H9 (cell line): ENCODE measurements around the gene RDH14. TPM values are rescaled to one million over a fixed set of nuclear protein-coding genes. Genes with fewer than 3 reads are reported as not detected.

ENCODE experiments used
- DNase-seq: peaks from one replicate; pipeline ENCODE4 v3.0.0-alpha.2; 2017
- H2AFZ ChIP-seq: one replicate; pipeline ENCODE4 v1.6.1; 2013; ENCODE audit warnings: mild to moderate bottlenecking, low read length, control low read depth, moderate library complexity
- H2AK5ac ChIP-seq: 2 replicates; pipeline ENCODE4 v1.6.1; 2013; ENCODE audit warnings: low read length, control low read depth, mixed read lengths; ENCODE audit not compliant: insufficient read length
- H2BK120ac ChIP-seq: one replicate; pipeline ENCODE4 v1.6.1; 2013; ENCODE audit warnings: low read depth, mild to moderate bottlenecking, low read length, control low read depth, inconsistent platforms; ENCODE audit not compliant: poor library complexity, severe bottlenecking
- H2BK12ac ChIP-seq: 2 replicates; pipeline ENCODE4 v1.6.1; 2013; ENCODE audit warnings: low read length, control low read depth, mixed read lengths, low read depth; ENCODE audit not compliant: insufficient read length
- H2BK15ac ChIP-seq: 2 replicates; pipeline ENCODE4 v1.6.1; 2013; ENCODE audit warnings: low read depth, low read length, control low read depth
- H2BK20ac ChIP-seq: one replicate; pipeline ENCODE4 v1.6.1; 2013; ENCODE audit warnings: low read depth, mild to moderate bottlenecking, low read length, control low read depth, inconsistent platforms; ENCODE audit not compliant: poor library complexity, severe bottlenecking
- H2BK5ac ChIP-seq: 2 replicates; pipeline ENCODE4 v1.6.1; 2013; ENCODE audit warnings: low read length, control low read depth, mixed read lengths; ENCODE audit not compliant: insufficient read length
- H3K14ac ChIP-seq: 2 replicates; pipeline ENCODE4 v1.6.1; 2013; ENCODE audit warnings: low read length, control low read depth; ENCODE audit not compliant: insufficient read depth
- H3K18ac ChIP-seq: 2 replicates; pipeline ENCODE4 v1.6.1; 2013; ENCODE audit warnings: low read depth, mild to moderate bottlenecking, mixed read lengths, low read length, control low read depth; ENCODE audit not compliant: insufficient read length
- H3K23ac ChIP-seq: 2 replicates; pipeline ENCODE4 v1.6.1; 2013; ENCODE audit warnings: low read length, control low read depth, mixed read lengths, low read depth; ENCODE audit not compliant: insufficient read length
- H3K23me2 ChIP-seq: 2 replicates; pipeline ENCODE4 v1.6.1; 2013; ENCODE audit warnings: low read depth, mild to moderate bottlenecking, mixed read lengths, low read length, control low read depth; ENCODE audit not compliant: insufficient read length, poor library complexity, severe bottlenecking
- H3K27ac ChIP-seq: 2 replicates; pipeline ENCODE4 v1.5.1; 2013; ENCODE audit warnings: low read length, control low read depth, mixed read lengths, low read depth; ENCODE audit not compliant: insufficient read length
- H3K27me3 ChIP-seq: 2 replicates; pipeline ENCODE4 v1.6.1; 2013; ENCODE audit warnings: low read length, control low read depth, inconsistent platforms; ENCODE audit not compliant: insufficient read depth
- H3K4ac ChIP-seq: 2 replicates; pipeline ENCODE4 v1.6.1; 2013; ENCODE audit warnings: low read depth, mild to moderate bottlenecking, control low read depth, inconsistent platforms, low read length, moderate library complexity
- H3K4me1 ChIP-seq: 2 replicates; pipeline ENCODE4 v1.6.1; 2013; ENCODE audit warnings: low read length, control low read depth, inconsistent platforms; ENCODE audit not compliant: insufficient read depth
- H3K4me2 ChIP-seq: 2 replicates; pipeline ENCODE4 v1.6.1; 2013; ENCODE audit warnings: low read length, control low read depth, mixed read lengths; ENCODE audit not compliant: insufficient read length, insufficient read depth
- H3K56ac ChIP-seq: 2 replicates; pipeline ENCODE4 v1.6.1; 2013; ENCODE audit warnings: low read depth, mild to moderate bottlenecking, mixed read lengths, low read length, control low read depth; ENCODE audit not compliant: insufficient read length
- H3K79me1 ChIP-seq: 2 replicates; pipeline ENCODE4 v1.6.1; 2013; ENCODE audit warnings: low read depth, mild to moderate bottlenecking, moderate library complexity, low read length, control low read depth, inconsistent platforms; ENCODE audit not compliant: insufficient read depth, poor library complexity, severe bottlenecking
- H3K79me2 ChIP-seq: 2 replicates; pipeline ENCODE4 v1.6.1; 2013; ENCODE audit warnings: low read length, control low read depth, inconsistent platforms; ENCODE audit not compliant: insufficient read depth
- H3K9ac ChIP-seq: 2 replicates; pipeline ENCODE4 v1.6.1; 2013; ENCODE audit warnings: low read length, control low read depth, mixed read lengths; ENCODE audit not compliant: insufficient read length; ENCODE audit errors: extremely low read depth
- H3K9me3 ChIP-seq: one replicate; pipeline ENCODE4 v1.6.1; 2013; ENCODE audit warnings: low read depth, low read length, inconsistent platforms; ENCODE audit not compliant: control insufficient read depth
- H3T11ph ChIP-seq: one replicate; pipeline ENCODE4 v1.6.1; 2013; ENCODE audit warnings: mild to moderate bottlenecking, low read length, control low read depth, inconsistent platforms
- H4K20me1 ChIP-seq: one replicate; pipeline ENCODE4 v1.6.1; 2013; ENCODE audit not compliant: control insufficient read depth, insufficient read length, insufficient read depth
- H4K5ac ChIP-seq: 2 replicates; pipeline ENCODE4 v1.6.1; 2013; ENCODE audit warnings: low read depth, mild to moderate bottlenecking, mixed read lengths, low read length, control low read depth; ENCODE audit not compliant: insufficient read length
- H4K8ac ChIP-seq: replicated peaks from 2 replicates; pipeline ENCODE4 v1.6.1; 2013; ENCODE audit warnings: low read length, control low read depth, mixed read lengths, low read depth; ENCODE audit not compliant: insufficient read length
- H4K91ac ChIP-seq: 2 replicates; pipeline ENCODE4 v1.6.1; 2013; ENCODE audit warnings: low read depth, mild to moderate bottlenecking, moderate library complexity, mixed read lengths, low read length, control low read depth; ENCODE audit not compliant: insufficient read length
- H3K27ac Mint-ChIP-seq, 3 experiments: 2 replicates in 2 of 3; 3 replicates in 1 of 3; pipeline ENCODE4 v1.8.0; 2020 to 2021; ENCODE audit warnings: mixed read lengths in 3 of 3, mild to moderate bottlenecking in 1 of 3, moderate library complexity in 1 of 3
- H3K27me3 Mint-ChIP-seq: 2 replicates; pipeline ENCODE4 v1.8.0; 2021; ENCODE audit warnings: low read depth, mild to moderate bottlenecking, moderate library complexity, mixed read lengths
- H3K36me3 Mint-ChIP-seq, 3 experiments: 2 replicates in 2 of 3; 3 replicates in 1 of 3; pipeline ENCODE4 v1.8.0; 2020 to 2021; ENCODE audit warnings: low read depth in 3 of 3, mixed read lengths in 3 of 3; ENCODE audit not compliant: insufficient read depth in 1 of 3
- H3K4me1 Mint-ChIP-seq, 2 experiments: 2 replicates each; pipeline ENCODE4 v1.8.0; 2020; ENCODE audit warnings: mixed read lengths in 2 of 2
- H3K4me3 Mint-ChIP-seq, 2 experiments: 2 replicates in 1 of 2; 3 replicates in 1 of 2; pipeline ENCODE4 v1.8.0; 2020 to 2021; ENCODE audit warnings: mild to moderate bottlenecking in 2 of 2, mixed read lengths in 2 of 2, moderate library complexity in 1 of 2
- H3K9me3 Mint-ChIP-seq, 2 experiments: 2 replicates in 1 of 2; 3 replicates in 1 of 2; pipeline ENCODE4 v1.8.0; 2020; ENCODE audit warnings: mild to moderate bottlenecking in 2 of 2, mixed read lengths in 2 of 2, moderate library complexity in 1 of 2
- CTCF ChIP-seq: fragments of 200-600 bp; sonication (generic); conservative IDR thresholded peaks from 3 replicates; pipeline ENCODE4 v1.8.0; 2021; ENCODE audit warnings: antibody characterized with exemption, mild to moderate bottlenecking
- whole genome bisulfite sequencing: extraction: QIAGEN DNeasy Blood & Tissue Kit; methylation state at CpG from one replicate; pipeline ENCODE4 v1.1.7; 2013; ENCODE audit warnings: missing lambda C conversion rate, low lambda C conversion rate, mixed read lengths; ENCODE audit not compliant: insufficient read length; ENCODE audit errors: extremely low coverage; 5-methylcytosine and 5-hydroxymethylcytosine counted together
- total RNA-seq: library from RNA; stranded (reverse); gene quantifications from 2 replicates; pipeline ENCODE4 v1.2.1, GENCODE V29; 2021

Gene RDH14
- total RNA-seq, 1 experiment from 2014 or later = 25.5 TPM

GRCh38 chr2:18559531-18560030, 872 bp downstream of the RDH14 start:
- H3K23ac ChIP-seq = no peak overlapping the region
- no peak overlapping the region for H4K5ac ChIP-seq
- H3K79me2 ChIP-seq = peaks cover 4% of the 10 kb centered on the region; the same call in 1 of the 2 replicates
- H4K8ac ChIP-seq = no peak overlapping the region
- peaks cover 1% of the 10 kb centered on the region; the same call in 1 of the 2 replicates for H3K27me3 Mint-ChIP-seq
- H3K27ac ChIP-seq = no peak overlapping the region
- DNase-seq = no peak
- peaks cover 4% of the 10 kb centered on the region for H3K79me1 ChIP-seq
- WGBS = no CpG with 5 or more reads among the region's 11 CpGs
- H2BK15ac ChIP-seq = no peak overlapping the region
- H3K4me1 Mint-ChIP-seq = peaks cover 22 to 23% of the 10 kb centered on the region in 2 experiments
- H3K56ac ChIP-seq = no peak overlapping the region
- no peak overlapping the region for H3K18ac ChIP-seq
- peaks cover 4% of the 10 kb centered on the region; the same call in 1 of the 2 replicates for H3K4me1 ChIP-seq
- peak overlapping the region; percentile 91 to 93 for H3K4me3 Mint-ChIP-seq
- H4K91ac ChIP-seq = no peak overlapping the region
- peak overlapping the region; percentile 55 for H3K9ac ChIP-seq
- H2BK5ac ChIP-seq = no peak overlapping the region
- no peaks in the 10 kb centered on the region for H3K9me3 Mint-ChIP-seq
- H3T11ph ChIP-seq = no peak overlapping the region
- H3K9me3 ChIP-seq = no peaks in the 10 kb centered on the region
- no peak overlapping the region for H2BK20ac ChIP-seq
- peak overlapping the region; percentile 66 to 97 (median 91); a peak in 5 of 7 replicates for H3K27ac Mint-ChIP-seq
- no peak overlapping the region for H3K4ac ChIP-seq
- H3K36me3 Mint-ChIP-seq = peaks cover 9 to 11% (median 11%) of the 10 kb centered on the region in 3 experiments
- H2AFZ ChIP-seq = no peak overlapping the region
- H4K20me1 ChIP-seq = no peaks in the 10 kb centered on the region
- no peak for TF ChIP-seq CTCF
- no peak overlapping the region for H2BK12ac ChIP-seq
- no peak overlapping the region for H2BK120ac ChIP-seq
- H2AK5ac ChIP-seq = no peak overlapping the region
- H3K4me2 ChIP-seq = peak overlapping the region; percentile 74
- H3K23me2 ChIP-seq = peaks cover 7% of the 10 kb centered on the region
- no peaks in the 10 kb centered on the region for H3K27me3 ChIP-seq
- H3K14ac ChIP-seq = 0 out of 2 replicates have a peak overlapping the region, but pooled peaks have one; percentile 5
